8988T (cell line): ENCODE data around the gene FAM156B.
"Not testable (repeated sequence)": the region's sequence is repeated elsewhere in the genome, so short reads cannot be mapped to it uniquely, and the experiment has no call there.

Experiments
- DNase-seq: peaks from one replicate; pipeline ENCODE4 v3.0.0; 2011

The FAM156B gene

GRCh38 chrX:52896855-52897709 lies at the start of gene FAM156B:
Gene FAM156B (plus strand): TSS chrX:52897330. CDS start chrX:52907226, 9,896 bp downstream.
- not testable (repeated sequence) for DNase-seq

GRCh38 chrX:52852110-52852860 lies 44.8 kb upstream of the FAM156B start:
- no peak for DNase-seq

GRCh38 chrX:52856991-52857525 lies 40.1 kb upstream of the FAM156B start:
- DNase-seq: not testable (repeated sequence)

GRCh38 chrX:52865343-52865998 lies 31.7 kb upstream of the FAM156B start:
- no peak for DNase-seq

GRCh38 chrX:52867610-52868348 lies 29.4 kb upstream of the FAM156B start, which contains the start of gene XAGE3:
Gene XAGE3 (minus strand): TSS chrX:52868083. CDS start chrX:52867133, 950 bp downstream.
- DNase-seq: no peak

GRCh38 chrX:52870046-52870445 lies 27.1 kb upstream of the FAM156B start:
- no peak for DNase-seq

GRCh38 chrX:52873825-52874224 lies 23.3 kb upstream of the FAM156B start:
- DNase-seq: not testable (repeated sequence)

GRCh38 chrX:52874661-52875060 lies 22.5 kb upstream of the FAM156B start:
- no peak for DNase-seq

- DNase-seq: not testable (repeated sequence)
Measured at GRCh38 chrX:52875436-52875835, 21.7 kb upstream of the FAM156B start.

- not testable (repeated sequence) for DNase-seq
Measured at GRCh38 chrX:52876386-52876785, 20.7 kb upstream of the FAM156B start.

- not testable (repeated sequence) for DNase-seq
Measured at GRCh38 chrX:52887459-52887858, 9.7 kb upstream of the FAM156B start.

GRCh38 chrX:52888090-52888489 lies 9.0 kb upstream of the FAM156B start:
- DNase-seq: not testable (repeated sequence)

GRCh38 chrX:52896438-52896837 lies 692 bp upstream of the FAM156B start:
- not testable (repeated sequence) for DNase-seq

GRCh38 chrX:52905531-52905930 lies 8.4 kb downstream of the FAM156B start:
- DNase-seq: not testable (repeated sequence)

- not testable (repeated sequence) for DNase-seq
Measured at GRCh38 chrX:52906072-52906471, 8.9 kb downstream of the FAM156B start.

GRCh38 chrX:52907137-52907536 lies 10.0 kb downstream of the FAM156B start:
- not testable (repeated sequence) for DNase-seq

- not testable (repeated sequence) for DNase-seq
Measured at GRCh38 chrX:52907900-52908299, 10.8 kb downstream of the FAM156B start.

GRCh38 chrX:52909313-52909969 lies 12.3 kb downstream of the FAM156B start:
- not testable (repeated sequence) for DNase-seq

GRCh38 chrX:52913681-52914080 lies 16.6 kb downstream of the FAM156B start:
- DNase-seq: not testable (repeated sequence)

GRCh38 chrX:52914704-52915103 lies 17.6 kb downstream of the FAM156B start:
- not testable (repeated sequence) for DNase-seq

- DNase-seq: no peak
Measured at GRCh38 chrX:52923781-52924241, 26.7 kb downstream of the FAM156B start.
